Pons (tissue), 1 donor: ENCODE measurements around the gene TP53RK.

Source experiments
- DNase-seq: peaks from one replicate; pipeline ENCODE4 v3.0.0-alpha.2; 2016; ENCODE audit warnings: low spot score

Gene TP53RK

DNA sequence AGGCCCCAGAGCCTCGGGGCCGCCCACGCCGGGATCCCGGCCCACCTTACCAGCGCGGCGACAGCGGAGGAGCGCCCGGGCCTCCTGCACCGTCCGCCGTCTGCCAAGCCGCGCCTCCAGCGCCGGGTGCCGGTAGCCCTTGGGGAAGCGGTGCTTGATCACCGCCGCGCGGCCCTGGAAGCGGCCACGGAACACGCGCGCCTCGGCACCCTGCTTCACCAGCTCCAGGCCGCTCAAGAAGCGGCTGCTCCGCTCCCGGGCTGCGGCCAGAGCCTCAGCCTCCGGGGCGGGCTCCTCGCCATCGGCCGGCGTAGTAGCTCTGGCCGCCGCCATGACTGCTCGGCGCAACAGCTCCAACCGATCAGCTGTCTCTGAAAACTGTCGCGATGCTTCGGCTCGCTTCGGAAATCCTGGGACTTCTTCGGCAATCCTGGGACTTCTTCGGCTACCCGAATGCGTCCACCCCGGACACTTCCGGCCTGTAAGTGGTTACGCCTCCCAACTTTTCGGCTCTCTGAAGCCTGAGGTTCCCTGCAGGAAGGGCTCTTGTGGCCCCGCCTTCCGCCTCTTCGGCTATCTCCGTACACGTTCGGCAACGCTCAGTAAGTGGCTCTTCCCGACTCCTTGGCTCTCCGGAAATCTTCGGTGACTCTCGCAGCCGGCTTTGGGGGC, at the start of gene TP53RK:
Gene TP53RK (minus strand): TSS at position 363 of the 672 bp plus-strand sequence. CDS start 30 bp downstream, at position 333.
- DNase-seq, result peak; percentile 97

DNA sequence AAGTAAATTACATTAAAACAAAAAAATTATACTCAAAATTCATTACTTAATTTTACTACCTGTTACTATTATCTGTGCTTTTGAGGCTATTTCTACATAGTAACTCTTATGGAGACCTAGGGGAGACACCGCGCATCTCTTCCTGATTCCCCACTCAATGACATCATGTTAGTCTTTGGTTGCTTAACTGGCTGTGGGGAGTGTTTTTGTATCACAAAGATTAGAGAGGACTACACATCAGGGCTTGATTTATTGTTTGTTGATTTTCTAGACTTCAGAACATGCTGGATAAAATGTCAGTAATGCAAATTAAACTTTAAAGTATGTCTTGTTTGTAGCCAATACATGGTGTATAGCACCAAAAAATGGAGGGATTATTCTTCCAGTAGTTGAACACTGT, 46.2 kb upstream of the TP53RK start:
- no peak for DNase-seq

DNA sequence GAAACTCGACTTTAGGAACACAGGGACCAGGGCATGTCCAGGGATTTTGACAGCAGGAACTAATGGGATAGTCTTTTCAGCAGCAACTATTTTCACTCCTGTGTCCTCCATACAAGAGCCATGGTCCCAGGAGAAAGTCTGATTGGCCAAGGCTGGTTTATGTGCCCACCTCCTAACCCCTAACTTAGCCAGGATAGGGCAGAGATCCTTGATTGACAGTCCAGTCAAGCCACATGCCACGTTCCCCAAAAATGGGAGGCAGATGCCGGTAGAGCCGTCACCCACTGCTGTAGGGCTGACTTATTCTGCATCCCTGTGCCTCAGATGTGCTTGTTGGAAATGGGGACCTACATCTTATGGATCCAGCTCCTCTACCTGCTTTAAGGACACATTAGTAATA, 42.5 kb upstream of the TP53RK start:
- no peak for DNase-seq

DNA sequence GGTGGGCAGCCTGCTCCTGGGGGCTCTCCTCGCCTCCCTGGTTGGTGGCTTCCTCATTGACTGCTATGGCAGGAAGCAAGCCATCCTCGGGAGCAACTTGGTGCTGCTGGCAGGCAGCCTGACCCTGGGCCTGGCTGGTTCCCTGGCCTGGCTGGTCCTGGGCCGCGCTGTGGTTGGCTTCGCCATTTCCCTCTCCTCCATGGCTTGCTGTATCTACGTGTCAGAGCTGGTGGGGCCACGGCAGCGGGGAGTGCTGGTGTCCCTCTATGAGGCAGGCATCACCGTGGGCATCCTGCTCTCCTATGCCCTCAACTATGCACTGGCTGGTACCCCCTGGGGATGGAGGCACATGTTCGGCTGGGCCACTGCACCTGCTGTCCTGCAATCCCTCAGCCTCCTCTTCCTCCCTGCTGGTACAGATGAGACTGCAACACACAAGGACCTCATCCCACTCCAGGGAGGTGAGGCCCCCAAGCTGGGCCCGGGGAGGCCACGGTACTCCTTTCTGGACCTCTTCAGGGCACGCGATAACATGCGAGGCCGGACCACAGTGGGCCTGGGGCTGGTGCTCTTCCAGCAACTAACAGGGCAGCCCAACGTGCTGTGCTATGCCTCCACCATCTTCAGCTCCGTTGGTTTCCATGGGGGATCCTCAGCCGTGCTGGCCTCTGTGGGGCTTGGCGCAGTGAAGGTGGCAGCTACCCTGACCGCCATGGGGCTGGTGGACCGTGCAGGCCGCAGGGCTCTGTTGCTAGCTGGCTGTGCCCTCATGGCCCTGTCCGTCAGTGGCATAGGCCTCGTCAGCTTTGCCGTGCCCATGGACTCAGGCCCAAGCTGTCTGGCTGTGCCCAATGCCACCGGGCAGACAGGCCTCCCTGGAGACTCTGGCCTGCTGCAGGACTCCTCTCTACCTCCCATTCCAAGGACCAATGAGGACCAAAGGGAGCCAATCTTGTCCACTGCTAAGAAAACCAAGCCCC, 36.2 kb upstream of the TP53RK start:
- DNase-seq, result no peak

DNA sequence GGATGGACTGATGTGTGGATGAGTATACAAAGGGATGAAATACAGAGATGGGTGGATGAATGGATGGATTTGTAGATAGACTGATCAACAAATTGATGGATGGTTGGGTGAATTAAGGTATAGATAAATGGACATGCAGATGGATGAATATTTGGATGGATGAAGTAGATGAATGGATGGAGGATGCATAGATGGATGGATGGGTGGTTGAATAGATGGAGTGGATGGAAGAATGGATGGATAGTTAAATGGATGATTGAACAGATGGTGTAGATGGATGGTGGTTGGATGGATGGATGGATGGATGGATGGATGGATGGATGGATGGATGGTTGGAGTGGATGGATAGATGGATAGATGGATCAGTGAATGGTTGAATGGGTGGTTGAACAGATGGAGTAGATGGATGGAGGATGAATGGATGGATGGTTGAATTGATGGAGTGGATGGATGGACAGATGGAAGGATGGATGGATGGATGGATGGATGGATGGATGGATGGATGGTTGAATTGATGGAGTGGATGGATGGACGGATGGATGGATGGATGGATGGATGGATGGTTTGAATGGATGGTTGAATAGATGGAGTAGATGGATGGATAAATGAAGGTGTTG, 35.2 kb upstream of the TP53RK start:
- DNase-seq, result no peak

DNA sequence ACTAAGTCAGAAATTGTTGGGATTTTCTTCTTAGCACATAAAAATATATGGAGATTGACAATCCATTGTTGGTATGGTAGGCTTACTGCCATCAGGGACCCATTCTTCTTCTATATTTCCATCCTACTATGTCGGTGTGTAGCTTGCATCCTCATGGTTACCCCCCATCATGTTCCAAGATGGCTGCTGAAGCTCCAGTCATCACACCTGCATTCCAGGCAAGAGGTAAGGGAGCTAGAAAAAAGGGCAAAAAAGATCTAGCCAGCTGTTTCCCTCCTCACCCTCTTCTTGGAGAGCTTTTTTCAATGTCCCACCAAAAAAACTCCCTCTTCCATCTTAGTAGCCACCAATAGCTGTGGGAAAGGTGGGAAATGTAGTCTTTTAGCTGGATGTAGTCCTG, 33.8 kb upstream of the TP53RK start:
- DNase-seq, result no peak

DNA sequence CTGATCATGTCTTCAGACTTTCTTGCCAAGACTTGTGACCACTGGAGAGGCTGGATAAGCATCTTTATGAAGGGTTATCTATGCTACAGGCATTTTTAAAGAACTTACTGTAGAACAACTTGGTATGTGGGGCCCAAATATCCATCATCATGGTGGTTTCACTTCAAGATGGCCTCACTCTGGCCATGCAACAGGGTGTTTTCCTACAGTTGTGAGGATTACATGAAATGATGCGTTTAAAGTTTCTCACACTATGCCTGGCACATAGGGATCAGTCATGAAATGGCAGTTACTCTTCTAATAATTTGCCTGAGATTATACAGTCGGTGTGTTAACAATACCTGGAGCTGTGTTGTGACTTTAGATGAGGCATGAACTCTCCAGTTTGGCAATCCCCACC, 33.2 kb upstream of the TP53RK start:
- DNase-seq, result no peak

DNA sequence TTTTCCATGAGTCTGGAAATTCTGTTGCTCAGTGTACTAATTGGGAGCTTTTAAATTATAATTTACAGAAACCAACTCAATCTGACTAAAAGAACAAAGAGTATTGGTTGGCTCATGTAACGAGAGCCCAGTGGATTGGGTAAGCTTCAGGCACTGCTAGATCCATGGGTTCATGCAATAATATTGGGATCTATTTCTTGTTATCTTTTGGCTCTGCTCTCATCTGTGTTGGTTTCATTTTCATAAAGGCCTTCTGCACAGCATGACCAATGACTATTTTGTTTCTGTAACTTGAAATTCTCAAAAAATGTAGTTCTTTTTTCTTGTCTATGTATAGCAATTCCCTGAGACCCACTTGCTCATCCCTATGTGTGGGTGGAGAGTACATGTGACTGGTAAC, 32.2 kb upstream of the TP53RK start:
- no peak for DNase-seq

DNA sequence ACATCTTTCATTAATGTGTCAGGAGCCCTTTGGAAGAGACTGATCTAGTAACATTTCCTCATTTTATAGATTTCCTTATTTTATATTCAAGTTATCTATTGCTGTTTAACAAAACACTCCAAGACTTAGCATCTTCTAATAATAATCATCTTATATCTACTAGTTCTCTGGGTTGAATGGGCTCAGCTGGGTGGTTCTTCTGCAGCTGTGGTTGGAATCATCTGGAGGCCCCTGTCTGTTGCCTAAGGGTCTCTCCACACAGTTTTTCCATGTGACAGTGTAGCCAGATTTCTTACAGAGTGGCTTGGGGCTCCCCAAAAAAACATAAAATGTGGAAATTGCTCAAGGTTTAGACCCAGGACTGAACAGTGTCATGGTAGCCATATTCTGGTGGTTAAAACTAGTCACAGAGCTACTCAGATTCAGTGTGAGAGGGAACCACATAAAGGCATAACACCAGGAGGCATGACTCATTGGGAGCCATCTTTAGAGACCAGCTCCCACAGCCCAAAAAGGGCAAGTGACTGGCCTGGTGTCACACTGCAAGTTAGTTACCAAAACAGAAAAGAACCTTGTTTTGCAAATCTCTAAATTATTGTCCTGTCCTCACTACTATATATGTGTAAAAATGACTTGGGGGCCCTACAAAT, 31.7 kb upstream of the TP53RK start:
- no peak for DNase-seq

DNA sequence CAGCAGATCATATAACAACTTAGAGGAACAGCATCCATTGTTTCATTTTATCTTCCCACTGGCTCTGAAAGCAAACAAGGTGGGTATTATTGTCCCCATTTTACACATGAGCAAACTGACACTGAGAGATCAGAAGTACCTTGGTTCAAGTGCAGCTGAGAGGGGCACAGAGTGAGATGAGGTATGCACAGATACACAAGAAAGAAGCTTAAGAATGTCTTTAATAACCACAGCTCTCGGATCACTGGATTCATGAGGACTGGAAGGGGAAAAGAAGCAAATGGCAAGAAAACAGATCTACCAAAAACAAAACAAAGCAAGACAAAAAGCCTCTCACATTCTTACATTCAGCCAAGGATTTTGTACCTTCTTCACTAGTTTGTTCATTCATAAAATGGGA, 30.8 kb upstream of the TP53RK start:
- DNase-seq, result no peak

DNA sequence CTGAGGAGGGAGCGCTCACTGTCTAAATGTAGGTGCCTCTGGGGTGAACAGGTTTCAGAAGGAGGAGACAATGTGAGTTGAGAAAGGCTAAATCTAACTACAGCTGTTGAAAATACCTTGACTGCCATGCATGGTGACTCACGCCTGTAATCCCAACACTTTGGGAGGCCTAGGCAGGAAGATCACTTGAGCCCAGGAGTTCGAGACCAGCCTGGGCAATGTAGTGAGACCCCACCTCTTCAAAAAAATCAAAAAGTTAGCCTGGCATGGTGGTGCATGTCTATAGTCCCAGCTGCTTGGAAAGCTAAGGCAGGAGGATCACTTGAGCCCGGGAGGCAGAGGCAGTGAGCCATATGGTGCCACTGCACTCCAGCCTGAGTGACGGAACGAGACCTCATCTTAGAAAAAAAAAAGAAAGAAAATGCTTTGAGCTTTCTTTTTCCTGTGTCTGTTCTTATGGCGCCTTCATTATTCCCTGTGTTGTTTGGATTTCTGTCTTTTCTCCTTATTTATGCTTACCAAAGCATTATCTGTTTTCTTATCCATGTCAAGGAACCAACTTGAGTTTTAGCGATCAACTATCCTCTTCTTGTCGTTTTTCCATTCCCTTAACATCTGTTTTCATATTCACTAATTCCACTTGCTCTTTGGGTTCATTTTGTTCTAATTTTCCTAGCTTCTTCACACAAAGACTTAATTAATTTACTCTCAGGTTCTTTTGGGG, 28.7 kb upstream of the TP53RK start:
- DNase-seq, result no peak

DNA sequence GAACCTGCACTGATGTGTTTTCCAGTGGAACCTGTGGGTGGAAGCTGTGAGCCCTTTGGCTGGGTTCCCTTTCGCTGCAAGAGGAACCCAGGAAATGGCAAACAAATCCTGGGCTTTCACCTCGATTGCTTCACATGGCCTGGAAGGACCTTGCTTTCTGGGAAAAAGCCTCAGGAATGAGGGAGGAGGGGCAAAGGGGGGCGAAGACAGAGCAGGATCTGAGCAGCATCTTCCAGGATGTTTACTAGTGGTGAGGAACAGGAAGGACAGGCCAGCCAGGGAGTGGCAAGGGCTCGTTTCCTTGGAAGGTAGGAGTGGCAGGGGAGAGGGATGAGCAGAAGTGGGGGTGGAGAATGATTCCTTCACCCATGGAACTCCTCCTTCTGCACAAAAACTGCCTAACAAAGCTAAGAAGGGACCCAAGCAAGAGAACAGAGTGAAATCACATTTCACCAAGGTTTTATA, 26.1 kb upstream of the TP53RK start:
- no peak for DNase-seq

DNA sequence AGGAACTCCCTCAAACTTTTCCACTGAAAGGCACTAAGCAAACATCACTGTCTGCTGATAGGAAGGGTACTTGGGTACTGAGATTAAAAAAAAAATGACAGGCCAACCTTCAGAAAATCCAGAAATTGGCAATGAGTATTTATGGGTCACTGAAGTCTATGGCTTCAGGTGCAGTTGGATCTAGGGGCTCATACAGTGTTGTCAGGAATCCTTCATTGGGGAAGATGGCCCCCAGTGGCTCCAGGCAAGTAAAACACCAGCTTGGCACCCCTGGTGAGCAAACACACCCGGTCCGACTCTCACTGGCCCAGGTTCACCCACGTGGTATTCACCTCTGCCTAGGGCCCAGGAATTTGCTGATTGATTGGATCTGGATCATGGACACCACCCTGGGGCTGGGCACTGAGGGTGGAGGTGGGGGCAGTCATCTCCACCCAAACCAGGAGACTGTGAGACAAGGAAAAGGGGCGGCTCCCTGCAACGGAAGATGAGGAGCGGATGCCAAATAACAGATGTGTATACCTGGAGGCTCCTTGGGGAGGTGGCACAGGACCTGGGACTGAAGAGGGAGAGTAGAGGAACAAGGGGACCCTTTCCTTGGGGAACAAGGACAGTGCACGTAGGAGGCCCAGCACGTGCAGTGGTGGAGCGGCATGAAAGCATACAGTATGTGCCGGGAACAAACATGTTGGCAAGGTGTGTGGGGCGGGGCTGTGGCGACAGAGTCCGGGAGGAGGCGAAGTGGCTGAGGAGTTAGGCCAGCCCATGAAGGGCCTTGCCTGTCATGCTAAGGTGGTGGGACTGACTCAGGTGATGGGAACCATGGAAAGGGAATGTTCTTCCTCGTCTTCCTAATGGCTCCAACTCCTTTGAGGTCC, 25.0 kb upstream of the TP53RK start:
- no peak for DNase-seq

DNA sequence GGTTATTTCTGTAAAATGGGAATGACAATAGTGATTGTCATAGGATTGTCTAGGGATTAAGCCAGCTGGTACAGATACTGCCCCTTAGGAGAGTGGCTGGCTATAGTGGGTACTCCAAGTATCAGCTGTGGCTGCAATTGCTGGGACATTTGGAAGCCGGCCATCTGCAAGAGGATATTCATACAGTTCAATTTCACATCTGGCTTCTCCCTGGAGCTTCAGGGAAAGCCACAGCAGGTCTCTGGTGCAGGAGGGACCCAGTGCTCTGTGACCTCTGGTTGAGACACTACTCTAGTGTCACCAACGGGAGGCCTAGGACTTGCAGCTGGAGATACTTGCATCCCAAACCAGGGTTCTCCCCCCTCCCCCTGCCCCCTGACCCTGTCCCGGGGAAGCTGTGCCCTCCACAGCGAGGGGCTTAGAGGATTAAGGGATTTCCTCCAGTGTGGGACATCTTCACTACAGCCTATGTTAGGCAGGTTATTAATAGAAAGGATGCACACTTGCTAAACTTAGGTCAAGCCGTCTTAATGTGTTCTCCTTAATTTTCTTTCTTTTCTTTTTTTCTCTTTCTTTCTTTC, 22.9 kb upstream of the TP53RK start:
- DNase-seq, result no peak

DNA sequence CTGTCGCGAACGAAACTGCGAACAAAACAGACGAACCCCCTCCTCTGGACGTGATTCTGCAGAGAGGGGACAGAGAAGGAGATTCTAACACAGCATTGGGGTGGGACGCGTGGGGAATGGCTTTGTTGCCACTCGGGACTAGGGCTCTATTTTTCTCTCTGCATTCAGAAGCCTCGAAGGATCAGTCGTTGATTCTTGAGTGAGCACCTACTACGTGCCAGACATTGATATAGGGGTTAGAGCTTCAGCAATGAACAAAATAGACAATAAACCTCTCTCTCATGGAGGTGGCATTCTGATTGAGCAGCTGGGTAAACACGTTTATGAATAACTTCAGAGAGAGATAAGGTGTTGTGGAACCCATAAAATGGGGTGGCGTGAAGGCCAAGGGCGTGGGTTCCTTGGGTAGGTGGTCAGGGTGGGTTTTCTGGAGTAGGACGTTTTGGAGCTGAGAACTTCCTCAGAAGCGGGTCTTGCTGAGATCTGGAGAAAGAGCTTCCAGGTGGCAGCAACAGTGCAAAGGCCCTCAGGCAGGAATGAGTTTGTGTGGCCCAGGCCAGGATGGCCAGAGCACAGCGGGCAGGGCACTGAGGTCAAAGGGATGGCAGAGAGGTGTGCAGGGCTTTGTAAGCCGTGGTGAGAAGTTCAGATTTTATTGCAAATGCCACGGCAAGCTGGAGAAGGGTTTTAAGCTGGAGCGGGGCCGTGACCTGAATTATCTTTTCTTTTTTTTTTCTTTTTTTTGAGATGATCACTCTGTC, 21.1 kb upstream of the TP53RK start:
- no peak for DNase-seq

DNA sequence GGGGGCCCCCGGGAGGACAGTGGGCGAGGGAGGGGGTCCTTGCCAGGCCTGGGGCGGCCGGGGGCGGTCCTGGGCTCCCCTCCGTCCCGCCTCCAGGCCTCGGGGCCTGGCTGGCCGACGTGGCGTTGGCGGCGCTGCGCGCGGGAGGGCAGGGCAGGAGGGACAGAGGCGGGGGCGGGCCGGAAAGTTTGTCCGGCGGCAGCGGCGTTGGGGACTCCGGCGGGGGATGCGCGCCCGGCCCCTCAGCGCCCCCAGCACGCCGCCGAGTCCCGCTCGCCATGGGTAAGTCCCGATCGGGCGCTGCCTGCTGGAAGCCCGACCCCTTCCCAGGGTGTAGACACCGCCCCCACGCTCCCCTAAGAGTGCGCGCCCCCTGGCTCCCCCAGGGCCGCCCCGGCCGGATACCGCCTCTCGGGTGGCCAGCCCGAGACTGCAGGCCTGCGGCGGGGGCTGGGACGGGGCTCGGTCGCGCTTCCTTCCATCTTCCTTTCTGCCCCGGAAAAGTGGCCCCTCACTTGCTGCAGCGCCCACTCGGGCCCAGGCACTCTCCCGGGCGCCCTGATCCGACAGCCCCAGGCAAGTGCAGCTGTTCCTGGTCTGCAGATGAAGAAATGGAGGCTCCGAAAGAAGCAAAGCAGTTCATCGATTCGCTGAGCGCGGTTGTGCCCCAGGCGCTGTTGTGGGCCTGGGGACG, 20.4 kb upstream of the TP53RK start, which contains the start of gene SLC2A10:
Gene SLC2A10 (plus strand): TSS at position 191 of the 694 bp plus-strand sequence. CDS start 88 bp downstream, at position 279.
- DNase-seq, result no peak

DNA sequence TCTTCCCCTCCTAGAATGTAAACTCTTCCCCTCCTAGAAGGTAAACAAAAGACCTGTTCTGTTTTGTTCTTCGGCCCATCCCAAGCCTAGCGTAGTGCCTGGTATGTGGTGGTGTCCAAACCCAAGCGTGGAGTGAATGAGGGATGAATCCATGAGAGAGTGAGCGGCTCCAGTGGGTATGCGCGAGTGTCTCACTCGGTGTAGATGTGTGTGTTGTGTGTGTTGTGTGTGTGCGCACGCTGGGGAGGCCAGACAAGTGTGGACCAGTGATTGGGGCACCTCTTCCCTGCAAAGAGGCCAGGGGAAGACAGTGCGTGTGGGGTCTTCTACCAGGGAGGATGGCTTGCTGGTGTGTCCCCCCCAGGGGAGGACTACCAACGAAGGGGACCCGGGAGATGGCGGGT, 19.8 kb upstream of the TP53RK start:
- no peak for DNase-seq

DNA sequence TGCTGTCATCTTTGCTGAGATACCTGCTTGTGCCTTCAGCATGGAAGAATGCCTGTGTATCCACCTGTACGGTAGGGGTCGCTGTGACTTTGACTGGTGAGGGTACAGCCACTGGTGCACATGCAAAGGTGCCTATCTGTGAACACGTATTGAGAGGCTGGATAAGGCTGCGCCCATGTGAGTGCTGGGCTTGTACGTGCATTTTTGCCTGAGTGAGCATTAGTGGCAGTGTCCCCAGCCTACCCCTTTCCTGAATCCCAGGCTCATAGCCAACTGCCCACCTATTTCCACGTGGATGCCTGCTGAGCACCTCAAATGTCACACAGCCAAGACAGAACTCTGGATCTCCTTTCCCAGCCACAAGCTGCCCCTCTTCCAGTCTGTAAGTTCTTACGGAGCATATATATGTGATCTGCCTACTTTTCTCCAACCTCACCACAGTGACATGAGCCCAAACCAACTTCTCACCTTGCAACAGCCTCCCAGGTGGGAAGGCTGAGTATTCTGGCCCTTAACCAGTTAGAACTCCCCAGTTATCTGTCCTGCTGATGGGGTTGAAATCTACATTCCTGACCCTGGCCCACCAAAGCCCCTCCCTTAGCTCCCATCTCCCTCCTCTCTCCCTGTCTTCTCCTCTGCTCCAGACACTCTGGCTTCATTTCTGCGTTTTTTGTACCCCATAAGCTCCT, 19.1 kb upstream of the TP53RK start:
- no peak for DNase-seq
